Stimulated activated CD8-positive, alpha-beta memory T cell treated with anti-CD3 and anti-CD28 coated beads, Interleukin-15, amount 100 ng/mL, for 24 hours (primary cell): Measurements from ENCODE around the gene DNAI4.

Source experiments
- DNase-seq: peaks from one replicate; pipeline ENCODE4 v3.0.0-alpha.2; 2020; ENCODE audit warnings: low read depth

DNAI4 gene

DNA sequence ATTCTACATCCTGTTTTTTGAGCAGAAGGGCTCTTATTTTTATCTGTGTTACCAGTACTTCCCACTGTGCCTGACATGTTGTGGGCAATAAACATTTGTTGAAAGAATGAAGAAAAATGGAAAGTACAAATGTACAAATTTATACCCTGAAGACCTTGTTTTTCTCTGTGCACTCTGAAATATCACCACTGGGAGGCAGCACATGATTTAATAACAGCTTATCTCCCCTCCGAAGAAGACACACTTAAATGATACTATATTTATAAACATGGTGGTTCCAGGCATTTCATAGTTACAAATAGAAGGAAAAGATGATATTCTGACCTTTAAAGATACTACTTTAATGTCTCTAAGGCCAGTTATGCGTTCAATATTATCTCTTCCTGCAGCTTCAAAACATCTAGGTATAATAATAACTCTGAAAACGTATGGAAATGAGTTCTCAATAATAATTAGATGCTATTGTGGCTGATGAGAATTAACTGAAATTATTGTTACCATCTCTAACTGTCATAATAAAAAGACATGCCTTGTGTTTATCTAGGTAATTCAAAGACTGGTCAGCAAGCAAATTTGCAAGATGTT is 159.6 kb downstream of the DNAI4 start:
- DNase-seq: no peak
